ENCODE measurements around the gene INSRR.

- no peak for TF ChIP-seq TEAD1 (CRISPR knock-in tag; IDR thresholded peaks at IDR 0.05)
- no peak for TF ChIP-seq FOXP1 (CRISPR knock-in tag; IDR thresholded peaks at IDR 0.05; ENCODE audit: borderline replicate concordance)
- no peak for TF ChIP-seq ELF4 (CRISPR knock-in tag; IDR thresholded peaks at IDR 0.05; ENCODE audit: low read depth)
- no peak for TF ChIP-seq CTCF (IDR thresholded peaks at IDR 0.05)
- TF ChIP-seq USF2 (CRISPR knock-in tag; IDR thresholded peaks at IDR 0.05), result no peak
- TF ChIP-seq ZNF512 (CRISPR knock-in tag; IDR thresholded peaks at IDR 0.05; ENCODE audit: borderline replicate concordance), result no peak
- no peak for TF ChIP-seq CREB1 (CRISPR knock-in tag; IDR thresholded peaks at IDR 0.05)
- no peak for TF ChIP-seq FOXK1 (CRISPR knock-in tag; IDR thresholded peaks at IDR 0.05)
- no peak for TF ChIP-seq NR3C1 (CRISPR knock-in tag; conservative IDR thresholded peaks at IDR 0.05; ENCODE audit: low read depth)
- no peak for TF ChIP-seq ARID4B (CRISPR knock-in tag; IDR thresholded peaks at IDR 0.05; ENCODE audit: borderline replicate concordance)
Observed at GRCh38 chr1:156882543-156882942, 23.6 kb upstream of the INSRR start.
